Activated T-cell treated with anti-CD3 and anti-CD28 coated beads, Interleukin-2, amount 50 U/mL, for 1 hour (primary cell): ENCODE results near the gene EXOC8.

ENCODE experiments used
- DNase-seq: peaks from one replicate; pipeline ENCODE4 v3.0.0-alpha.2; 2020

The EXOC8 gene

GRCh38 chr1:231311720-231312431 is 25.8 kb downstream of the EXOC8 start:
- no peak for DNase-seq

DNA sequence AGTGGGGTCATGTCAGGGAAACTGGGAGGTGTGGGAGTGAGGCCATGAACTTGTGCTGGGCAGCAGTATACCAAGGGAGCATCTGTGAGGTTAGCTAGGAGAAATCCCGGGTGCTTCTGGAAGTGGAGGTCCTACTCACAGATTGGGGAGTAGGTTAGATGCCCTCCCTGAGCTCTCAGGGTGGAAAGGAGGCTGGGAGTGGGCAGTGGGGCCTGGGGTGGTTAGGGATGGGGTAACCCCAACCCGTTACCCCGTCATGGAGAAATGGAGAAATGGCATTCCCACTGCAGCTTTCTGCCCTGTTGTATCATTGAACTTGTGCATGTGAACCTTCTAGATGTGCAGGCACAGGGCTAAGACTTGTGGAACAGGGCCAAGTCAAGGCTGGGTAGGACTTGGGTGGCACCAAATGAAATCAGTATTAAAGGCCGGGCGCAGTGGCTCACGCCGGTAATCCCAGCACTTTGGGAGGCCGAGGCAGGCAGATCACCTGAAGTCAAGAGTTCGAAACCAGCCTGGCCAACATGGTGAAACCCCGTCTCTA is 27.2 kb downstream of the EXOC8 start:
- no peak for DNase-seq

- no peak for DNase-seq
Observed at GRCh38 chr1:231301990-231302389, 35.7 kb downstream of the EXOC8 start.

DNA sequence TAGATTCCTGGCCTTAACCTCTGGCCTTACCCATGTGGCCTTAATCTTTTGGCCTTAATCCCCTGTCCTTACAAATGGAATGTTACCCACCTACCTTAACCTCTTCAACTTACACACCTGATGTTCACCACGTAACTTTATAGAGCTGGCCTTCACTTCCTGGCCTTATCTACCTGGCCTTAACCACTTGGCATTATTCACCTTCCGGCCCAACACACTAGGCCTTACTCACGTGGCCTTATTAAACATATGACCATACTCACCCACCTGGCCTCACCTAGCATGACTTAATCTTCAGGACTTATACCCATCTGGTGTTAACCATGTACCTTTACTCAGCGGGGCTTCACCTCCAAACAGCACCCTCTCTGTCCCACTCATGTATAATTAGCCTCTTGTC is 41.7 kb downstream of the EXOC8 start:
- DNase-seq, result no peak

- DNase-seq, result no peak
Observed at GRCh38 chr1:231286603-231287002, 51.0 kb downstream of the EXOC8 start.

DNA sequence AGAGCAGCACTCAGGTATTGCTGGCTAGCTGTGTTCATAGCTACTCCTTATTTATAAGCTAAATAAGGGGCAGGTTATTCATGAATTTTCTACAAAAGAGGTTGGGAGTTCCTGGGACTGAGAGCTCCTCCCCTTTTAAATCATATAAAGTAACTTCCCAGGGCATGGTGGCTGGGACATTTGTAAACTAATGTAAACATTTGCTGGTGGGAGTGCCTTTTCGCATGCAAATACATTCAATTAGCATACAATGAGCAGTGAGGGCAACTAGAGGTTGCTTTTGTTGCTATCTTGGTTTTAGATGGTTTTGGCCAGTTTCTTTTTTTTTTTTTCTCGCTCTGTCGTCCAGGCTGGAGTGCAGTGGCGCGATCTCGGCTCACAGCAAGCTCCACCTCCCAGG is 53.2 kb downstream of the EXOC8 start:
- no peak for DNase-seq
